ENCODE measurements around the gene MIAT. TPM values are rescaled to one million over a fixed set of nuclear protein-coding genes. Genes with fewer than 3 reads are reported as not detected.

The MIAT gene
- total RNA-seq, 2 experiments from 2014 or later: 51.8 to 51.9 TPM

DNA sequence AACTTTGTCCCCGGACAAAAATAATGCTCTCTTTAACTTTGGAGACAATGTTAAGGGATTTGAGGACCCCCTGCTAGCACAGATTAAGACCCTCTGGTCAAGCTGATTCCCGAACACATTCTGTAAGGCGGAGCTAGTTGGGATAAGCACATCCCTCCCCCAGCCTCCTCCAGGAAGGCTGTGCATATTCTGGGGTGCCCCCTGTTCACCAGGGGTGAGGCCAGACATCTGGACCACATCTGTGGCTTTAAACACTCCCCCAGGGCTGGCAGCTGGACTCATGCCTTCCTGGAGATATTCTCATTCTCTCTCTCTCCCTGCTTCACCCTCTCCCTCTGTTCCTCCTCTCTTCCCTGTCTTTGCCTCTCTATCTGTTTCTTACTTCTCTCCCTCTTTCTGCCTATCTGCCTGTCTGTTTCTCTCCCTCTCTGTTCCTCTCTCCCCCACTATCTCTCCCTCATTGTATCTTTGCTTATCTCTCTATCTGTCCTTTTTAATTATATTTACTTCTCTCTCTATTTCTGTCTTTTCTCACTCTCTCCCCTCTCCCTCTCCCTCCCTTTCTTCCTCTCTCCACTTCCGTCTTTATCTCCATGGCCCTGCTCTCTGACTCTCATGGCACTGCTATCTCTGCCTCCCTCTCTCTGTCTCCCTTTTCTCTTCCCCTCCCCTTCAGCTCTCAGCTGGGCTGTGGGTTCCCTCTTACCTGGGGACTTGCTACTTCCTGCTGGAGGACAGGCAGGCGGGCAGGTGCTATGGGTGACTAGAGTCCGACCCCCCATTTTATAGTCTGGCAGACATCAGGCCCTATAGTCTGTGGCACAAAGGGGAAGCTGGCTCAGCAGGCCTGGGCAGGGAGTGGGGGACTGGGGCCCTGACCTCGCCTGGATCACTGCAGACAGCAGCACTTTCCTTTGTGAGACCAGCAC is 39.9 kb upstream of the MIAT start, which contains the start of gene CRYBB1:
CRYBB1 (minus strand) TSS at position 757 of the 929 bp plus-strand sequence. CDS start 1,708 bp downstream, outside the sequence.
- DNase-seq: no peak
- Mint-ChIP-seq H3K4me3 (no peak within 1 kb of the TSS), H3K36me3 (ENCODE audit: low read depth) (no peaks in the 10 kb centered on the region), H3K27me3 (ENCODE audit: low read depth) (no peaks in the 10 kb centered on the region), H3K9me3 (no peaks in the 10 kb centered on the region), H3K27ac (no peak within 1 kb of the TSS), H3K4me1 (ENCODE audit: low read depth) (no peaks in the 10 kb centered on the region)
- intact Hi-C loops (cut with micrococcal nuclease): no loop called here
- CTCF ChIA-PET: interaction anchor here (1.4 kb wide), 1 partner anchor 26 kb away, joined by 4 read pairs; no protein-coding TSS in a partner anchor

DNA sequence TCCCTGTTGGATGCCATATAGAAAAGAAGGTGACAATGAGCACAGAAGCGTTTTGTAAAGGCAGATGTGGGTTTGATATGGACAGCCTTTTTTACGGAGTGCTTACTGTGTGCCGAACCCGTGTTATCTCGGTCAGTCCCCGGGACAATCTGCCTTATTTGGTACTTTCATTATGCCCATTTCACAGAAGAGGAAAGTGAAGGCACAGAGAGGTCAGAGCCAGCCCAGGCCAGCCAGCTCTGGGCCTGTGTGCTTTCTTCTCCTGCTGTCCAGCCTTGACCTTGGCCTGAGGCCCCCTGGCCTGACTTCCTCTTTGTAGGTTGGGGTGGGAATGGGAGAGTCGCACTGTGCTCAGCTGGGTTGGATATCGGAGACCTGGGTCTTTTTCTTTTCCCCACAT is 38.9 kb upstream of the MIAT start:
- H3K4me3 Mint-ChIP-seq: no peak overlapping the region
- H3K27me3 Mint-ChIP-seq (ENCODE audit: low read depth): no peaks in the 10 kb centered on the region
- H3K4me1 Mint-ChIP-seq (ENCODE audit: low read depth): no peaks in the 10 kb centered on the region
- CTCF ChIA-PET: no interaction called here
- H3K36me3 Mint-ChIP-seq (ENCODE audit: low read depth): no peaks in the 10 kb centered on the region
- intact Hi-C loops (cut with micrococcal nuclease): no loop called here
- H3K9me3 Mint-ChIP-seq: no peaks in the 10 kb centered on the region
- H3K27ac Mint-ChIP-seq: no peak overlapping the region
- DNase-seq: no peak

DNA sequence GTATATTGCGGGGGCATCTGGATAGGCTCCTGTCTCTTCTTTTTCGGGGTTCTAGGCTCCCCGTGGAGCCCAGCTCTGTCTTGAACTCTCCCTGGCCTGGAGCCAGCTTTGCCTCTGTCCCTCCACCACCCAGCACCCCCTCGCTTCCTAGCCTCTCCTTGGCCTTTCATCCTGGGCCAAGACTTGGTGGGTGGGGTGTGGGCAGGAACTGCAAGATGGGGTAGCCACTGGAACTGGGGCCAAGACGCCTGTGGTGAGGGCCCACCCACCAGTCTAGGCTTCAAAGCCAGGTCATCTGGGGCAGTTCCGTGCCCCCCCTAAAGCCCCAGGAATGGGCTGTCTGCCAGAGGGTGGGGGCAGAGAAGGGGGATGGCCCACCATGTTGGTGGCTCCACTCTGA is 37.9 kb upstream of the MIAT start:
- Mint-ChIP-seq H3K27me3 (ENCODE audit: low read depth) (no peaks in the 10 kb centered on the region), H3K9me3 (no peaks in the 10 kb centered on the region), H3K4me1 (ENCODE audit: low read depth) (no peaks in the 10 kb centered on the region), H3K4me3 (no peak overlapping the region), H3K27ac (no peak overlapping the region), H3K36me3 (ENCODE audit: low read depth) (no peaks in the 10 kb centered on the region)
- intact Hi-C loops (cut with micrococcal nuclease): no loop called here
- DNase-seq: no peak
- CTCF ChIA-PET: no interaction called here

DNA sequence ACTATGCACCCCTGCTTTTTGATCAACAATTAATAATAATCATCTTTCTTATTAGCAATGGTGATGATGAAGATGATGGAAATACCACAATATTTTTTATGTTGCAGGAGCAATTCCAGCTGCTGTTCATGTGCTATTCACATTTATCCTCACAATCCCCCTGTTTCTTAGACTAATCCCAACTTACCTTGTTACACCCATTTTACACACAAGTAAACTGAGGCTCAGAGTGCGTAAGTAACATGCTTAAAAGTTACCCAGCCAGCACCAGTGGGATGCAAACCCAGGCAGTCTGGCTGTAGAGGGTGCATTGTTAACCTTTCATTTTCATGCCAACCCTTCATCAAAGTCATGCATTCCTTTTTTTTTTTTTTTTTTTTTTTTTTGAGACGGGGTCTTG is 37.2 kb upstream of the MIAT start:
- no peaks in the 10 kb centered on the region for H3K4me1 Mint-ChIP-seq (ENCODE audit: low read depth)
- intact Hi-C loops (cut with micrococcal nuclease): no loop called here
- no peak overlapping the region for H3K4me3 Mint-ChIP-seq
- no peaks in the 10 kb centered on the region for H3K9me3 Mint-ChIP-seq
- no peaks in the 10 kb centered on the region for H3K27me3 Mint-ChIP-seq (ENCODE audit: low read depth)
- no peak overlapping the region for H3K27ac Mint-ChIP-seq
- no peaks in the 10 kb centered on the region for H3K36me3 Mint-ChIP-seq (ENCODE audit: low read depth)
- CTCF ChIA-PET: no interaction called here
- no peak for DNase-seq

DNA sequence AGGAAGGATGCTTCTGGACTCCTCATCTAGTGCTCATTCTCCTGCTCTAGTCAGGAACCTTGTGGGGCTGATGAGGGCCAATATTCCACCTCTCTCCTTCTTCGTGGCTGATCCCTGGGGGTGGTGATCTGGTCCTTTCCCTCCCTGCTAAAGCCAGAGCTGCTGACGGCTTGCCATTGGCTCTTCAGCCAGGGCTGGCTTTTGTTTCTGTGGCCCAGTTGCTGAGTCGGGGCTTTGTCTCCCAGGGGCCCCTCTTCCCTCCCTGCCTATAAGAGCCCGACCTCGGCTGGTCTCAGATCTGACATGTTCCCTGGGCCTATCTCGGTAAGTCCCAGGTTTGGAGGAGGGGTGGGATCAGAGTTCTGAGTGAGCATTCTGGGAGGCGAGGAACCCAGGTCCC is 35.7 kb upstream of the MIAT start, which contains the start of gene CRYBA4:
CRYBA4 (plus strand) TSS at position 301 of the 400 bp plus-strand sequence. CDS start 634 bp downstream, outside the sequence.
- no peaks in the 10 kb centered on the region for H3K27me3 Mint-ChIP-seq (ENCODE audit: low read depth)
- H3K4me1 Mint-ChIP-seq (ENCODE audit: low read depth): no peaks in the 10 kb centered on the region
- no peak within 1 kb of the TSS for H3K27ac Mint-ChIP-seq
- H3K36me3 Mint-ChIP-seq (ENCODE audit: low read depth): no peaks in the 10 kb centered on the region
- DNase-seq: no peak
- CTCF ChIA-PET: no interaction called here
- H3K4me3 Mint-ChIP-seq: no peak within 1 kb of the TSS
- intact Hi-C loops (cut with micrococcal nuclease): no loop called here
- H3K9me3 Mint-ChIP-seq: no peaks in the 10 kb centered on the region

DNA sequence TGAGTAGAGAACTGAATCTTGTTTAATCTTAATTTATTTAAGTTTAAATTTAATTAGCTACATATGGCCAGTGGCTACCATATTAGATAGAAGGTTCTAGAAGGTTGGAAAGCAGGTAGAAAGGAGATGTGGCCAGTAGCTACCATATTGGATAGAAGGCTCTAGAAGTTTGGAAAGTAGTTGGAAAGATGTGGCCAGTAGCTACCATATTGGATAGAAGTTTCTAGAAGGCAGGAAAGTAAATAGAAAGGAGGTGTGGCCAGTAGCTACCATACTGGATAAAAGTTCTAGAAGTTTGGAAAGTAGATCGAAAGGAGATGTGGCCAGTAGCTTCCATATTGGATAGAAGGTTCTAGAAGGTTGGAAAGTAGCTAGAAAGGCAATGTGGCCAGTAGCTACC is 33.4 kb upstream of the MIAT start:
- H3K4me3 Mint-ChIP-seq: no peak overlapping the region
- CTCF ChIA-PET: interaction anchor here (0.6 to 1.4 kb wide), 4 partner anchors 18 to 200 kb away, joined by 3 to 5 read pairs (median 4); no protein-coding TSS in a partner anchor
- H3K36me3 Mint-ChIP-seq (ENCODE audit: low read depth): no peaks in the 10 kb centered on the region
- H3K27me3 Mint-ChIP-seq (ENCODE audit: low read depth): no peaks in the 10 kb centered on the region
- H3K27ac Mint-ChIP-seq: no peak overlapping the region
- intact Hi-C loops (cut with micrococcal nuclease): no loop called here
- H3K4me1 Mint-ChIP-seq (ENCODE audit: low read depth): peaks cover 3% of the 10 kb centered on the region
- DNase-seq: no peak
- no peaks in the 10 kb centered on the region for H3K9me3 Mint-ChIP-seq

DNA sequence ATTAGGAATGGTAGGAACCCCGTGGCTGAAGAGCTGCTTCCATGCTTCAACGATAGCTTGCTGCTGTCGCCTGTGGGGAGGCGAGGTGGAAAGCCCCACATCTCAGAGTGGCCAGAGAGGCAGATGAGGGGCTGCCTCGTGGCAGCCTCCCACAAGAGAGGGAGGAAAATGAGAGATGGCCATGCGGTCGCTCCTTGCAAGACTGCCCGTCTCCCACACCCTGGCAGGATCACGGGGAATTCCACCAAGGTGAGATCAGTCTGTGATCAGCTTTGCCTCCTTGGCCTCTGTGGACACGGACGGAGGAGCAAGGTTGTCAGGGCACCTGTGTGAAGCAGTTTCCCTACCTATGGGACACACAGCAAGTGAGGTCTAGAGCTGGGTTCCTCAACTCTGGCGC is 32.6 kb upstream of the MIAT start:
- Mint-ChIP-seq H3K27me3 (ENCODE audit: low read depth) (no peaks in the 10 kb centered on the region), H3K4me3 (no peak overlapping the region), H3K4me1 (ENCODE audit: low read depth) (peaks cover 3% of the 10 kb centered on the region), H3K27ac (no peak overlapping the region), H3K36me3 (ENCODE audit: low read depth) (no peaks in the 10 kb centered on the region), H3K9me3 (no peaks in the 10 kb centered on the region)
- intact Hi-C loops (cut with micrococcal nuclease): no loop called here
- CTCF ChIA-PET: interaction anchor here (0.6 to 1.4 kb wide), 2 partner anchors 45 to 199 kb away, joined by 3 to 4 read pairs; no protein-coding TSS in a partner anchor
- no peak for DNase-seq

DNA sequence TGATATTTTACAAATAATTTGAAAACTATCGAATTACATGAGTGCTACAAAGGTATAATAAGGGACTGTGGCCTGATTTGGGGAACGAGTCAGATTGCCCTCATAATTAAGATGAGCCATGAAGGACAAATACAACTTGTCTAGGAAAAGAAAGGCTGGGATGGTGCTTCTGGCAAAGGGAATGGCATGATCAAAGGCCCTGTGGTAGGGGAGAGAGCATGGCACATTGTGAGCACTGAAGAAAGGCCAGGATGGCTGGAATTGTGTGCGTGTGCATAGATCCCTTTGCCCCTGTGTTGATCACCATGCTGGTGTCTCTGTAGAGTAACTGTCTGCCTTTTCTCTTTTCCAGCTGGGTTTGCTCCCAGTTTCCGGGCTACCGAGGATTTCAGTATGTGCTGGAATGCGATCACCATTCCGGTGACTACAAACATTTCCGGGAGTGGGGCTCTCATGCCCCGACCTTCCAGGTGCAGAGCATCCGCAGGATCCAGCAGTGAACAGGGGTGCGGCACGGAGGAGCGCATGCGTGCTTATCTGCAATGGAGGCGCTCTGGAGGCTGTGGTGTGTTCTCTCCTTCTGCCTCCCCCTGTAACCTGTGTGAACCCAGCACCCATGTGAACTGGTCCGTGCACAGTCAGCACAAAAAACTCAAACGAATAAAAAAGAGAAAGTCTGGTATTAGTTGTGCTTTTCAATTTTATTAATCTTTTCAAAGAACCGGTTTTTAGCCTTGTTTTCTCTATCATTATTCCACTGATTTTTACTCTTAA is 27.2 kb upstream of the MIAT start:
- no peaks in the 10 kb centered on the region for H3K27me3 Mint-ChIP-seq (ENCODE audit: low read depth)
- no peak overlapping the region for H3K27ac Mint-ChIP-seq
- no peak overlapping the region for H3K4me3 Mint-ChIP-seq
- CTCF ChIA-PET: no interaction called here
- H3K4me1 Mint-ChIP-seq (ENCODE audit: low read depth): peaks cover 3% of the 10 kb centered on the region
- H3K36me3 Mint-ChIP-seq (ENCODE audit: low read depth): no peaks in the 10 kb centered on the region
- DNase-seq: no peak
- intact Hi-C loops (cut with micrococcal nuclease): no loop called here
- H3K9me3 Mint-ChIP-seq: peaks cover 3% of the 10 kb centered on the region

DNA sequence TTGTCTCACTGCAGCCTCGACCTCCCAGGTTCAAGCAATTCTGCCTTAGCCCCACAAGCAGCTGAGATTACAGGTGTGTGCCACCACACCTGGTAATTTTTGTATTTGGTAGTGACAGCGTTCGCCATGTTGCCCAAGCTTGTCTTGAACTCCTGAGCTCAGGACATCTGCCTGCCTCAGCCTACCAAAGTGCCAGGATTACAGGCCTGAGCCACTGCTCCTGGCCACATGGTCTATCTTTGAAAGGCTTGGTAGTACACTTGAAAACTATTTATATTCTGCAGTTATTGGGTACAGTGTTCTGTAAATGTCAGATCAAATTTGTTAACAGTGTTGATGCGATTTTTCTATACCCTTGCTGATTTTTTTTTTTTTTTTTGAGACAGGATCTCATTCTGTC is 26.1 kb upstream of the MIAT start:
- H3K9me3 Mint-ChIP-seq: peaks cover 3% of the 10 kb centered on the region
- intact Hi-C loops (cut with micrococcal nuclease): no loop called here
- no peak overlapping the region for H3K4me3 Mint-ChIP-seq
- H3K27ac Mint-ChIP-seq: no peak overlapping the region
- peaks cover 3% of the 10 kb centered on the region for H3K4me1 Mint-ChIP-seq (ENCODE audit: low read depth)
- H3K27me3 Mint-ChIP-seq (ENCODE audit: low read depth): no peaks in the 10 kb centered on the region
- CTCF ChIA-PET: no interaction called here
- DNase-seq: no peak
- H3K36me3 Mint-ChIP-seq (ENCODE audit: low read depth): no peaks in the 10 kb centered on the region

DNA sequence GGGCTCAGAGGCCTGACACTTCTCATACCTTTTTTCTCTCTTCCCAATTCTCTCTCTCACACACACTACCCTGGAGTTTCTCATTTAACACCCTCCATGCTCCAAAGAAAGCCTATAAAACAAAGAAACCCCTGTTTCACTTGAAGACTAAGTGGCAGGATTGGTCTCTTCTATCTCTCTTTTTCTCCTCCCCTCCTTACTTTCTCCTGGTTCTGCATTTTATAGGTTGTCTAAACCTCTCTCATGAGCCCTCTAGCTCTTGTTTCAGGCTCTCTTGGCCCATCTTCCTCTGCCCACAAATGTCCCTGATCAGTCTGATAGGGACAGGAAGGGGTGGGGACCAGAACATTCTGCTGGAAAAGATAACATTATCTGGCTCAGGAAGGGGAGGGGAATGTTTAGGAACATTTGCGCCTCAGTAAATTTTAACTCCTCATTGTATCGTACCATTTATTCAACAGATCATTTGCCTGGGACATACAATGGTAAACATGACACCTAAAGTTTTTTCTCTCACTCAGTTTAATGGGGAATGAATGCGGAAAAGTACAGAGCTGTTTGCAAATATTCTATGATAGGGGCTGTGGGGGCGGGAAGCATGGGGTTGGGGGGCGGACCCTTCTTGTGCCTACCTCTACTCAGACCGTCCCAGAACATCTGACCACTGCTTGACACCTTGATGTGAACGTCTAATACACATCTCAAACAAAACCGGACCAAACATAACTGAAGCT is 24.8 kb upstream of the MIAT start:
- Mint-ChIP-seq H3K4me3 (no peak overlapping the region), H3K4me1 (ENCODE audit: low read depth) (peaks cover under 1% of the 10 kb centered on the region), H3K9me3 (peaks cover 3% of the 10 kb centered on the region), H3K27me3 (ENCODE audit: low read depth) (no peaks in the 10 kb centered on the region), H3K27ac (no peak overlapping the region), H3K36me3 (ENCODE audit: low read depth) (no peaks in the 10 kb centered on the region)
- CTCF ChIA-PET: no interaction called here
- intact Hi-C loops (cut with micrococcal nuclease): no loop called here
- no peak for DNase-seq

DNA sequence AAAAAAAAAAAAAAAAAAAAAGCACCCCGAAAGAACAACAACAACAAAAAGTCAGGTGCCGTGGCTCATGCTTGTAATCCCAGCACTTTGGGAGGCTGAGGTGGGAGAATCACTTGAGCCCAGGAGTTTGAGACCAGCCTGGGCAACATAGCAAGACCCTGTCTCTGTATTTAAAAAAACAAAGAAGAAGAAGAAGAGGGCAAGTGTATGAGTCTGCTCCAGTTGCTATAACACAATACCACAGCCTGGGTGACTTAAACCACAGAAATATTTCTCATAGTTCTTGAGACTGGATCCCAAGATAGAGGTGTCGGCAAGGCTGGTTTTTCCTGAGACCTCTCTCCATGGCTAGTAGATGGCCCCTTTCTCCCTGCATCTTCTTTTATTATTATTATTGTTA is 23.2 kb upstream of the MIAT start:
- Mint-ChIP-seq H3K27ac (no peak overlapping the region), H3K36me3 (ENCODE audit: low read depth) (no peaks in the 10 kb centered on the region), H3K4me1 (ENCODE audit: low read depth) (no peaks in the 10 kb centered on the region), H3K9me3 (peaks cover 3% of the 10 kb centered on the region), H3K4me3 (no peak overlapping the region), H3K27me3 (ENCODE audit: low read depth) (peaks cover 3% of the 10 kb centered on the region)
- no peak for DNase-seq
- intact Hi-C loops (cut with micrococcal nuclease): no loop called here
- CTCF ChIA-PET: no interaction called here

DNA sequence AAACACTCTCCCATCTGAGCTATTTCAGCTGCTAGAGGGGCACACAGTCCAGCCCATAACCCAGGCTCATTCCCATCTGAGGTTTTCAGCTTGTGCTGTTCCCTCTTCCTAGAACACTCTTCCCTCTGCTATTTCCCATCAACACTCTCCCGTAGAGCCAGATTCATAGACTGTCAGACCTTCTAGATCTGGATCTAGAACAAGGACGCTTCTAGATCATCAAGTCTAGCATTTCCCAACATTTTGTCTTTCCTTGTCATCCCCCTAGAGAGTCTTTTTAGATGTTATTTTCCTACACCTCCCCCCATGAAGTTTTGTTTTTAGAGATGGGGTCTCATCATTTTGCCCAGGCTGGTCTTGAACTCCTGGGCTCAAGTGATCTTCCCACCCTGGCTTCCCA is 22.3 kb upstream of the MIAT start:
- no peak overlapping the region for H3K4me3 Mint-ChIP-seq
- no peak for DNase-seq
- peaks cover 4% of the 10 kb centered on the region for H3K4me1 Mint-ChIP-seq (ENCODE audit: low read depth)
- intact Hi-C loops (cut with micrococcal nuclease): no loop called here
- peaks cover 3% of the 10 kb centered on the region for H3K27me3 Mint-ChIP-seq (ENCODE audit: low read depth)
- H3K36me3 Mint-ChIP-seq (ENCODE audit: low read depth): no peaks in the 10 kb centered on the region
- H3K27ac Mint-ChIP-seq: no peak overlapping the region
- H3K9me3 Mint-ChIP-seq: peaks cover 3% of the 10 kb centered on the region
- CTCF ChIA-PET: no interaction called here
